ENCODE data around the gene LZTFL1. TPM values are rescaled to one million over a fixed set of nuclear protein-coding genes. Genes with fewer than 3 reads are reported as not detected.

LZTFL1 gene
- total and polyA plus RNA-seq, 2 donors (not counting 3 experiments of a cell fraction or from before 2014, with no cell fraction given) = 18.2 to 26.1 TPM

DNA sequence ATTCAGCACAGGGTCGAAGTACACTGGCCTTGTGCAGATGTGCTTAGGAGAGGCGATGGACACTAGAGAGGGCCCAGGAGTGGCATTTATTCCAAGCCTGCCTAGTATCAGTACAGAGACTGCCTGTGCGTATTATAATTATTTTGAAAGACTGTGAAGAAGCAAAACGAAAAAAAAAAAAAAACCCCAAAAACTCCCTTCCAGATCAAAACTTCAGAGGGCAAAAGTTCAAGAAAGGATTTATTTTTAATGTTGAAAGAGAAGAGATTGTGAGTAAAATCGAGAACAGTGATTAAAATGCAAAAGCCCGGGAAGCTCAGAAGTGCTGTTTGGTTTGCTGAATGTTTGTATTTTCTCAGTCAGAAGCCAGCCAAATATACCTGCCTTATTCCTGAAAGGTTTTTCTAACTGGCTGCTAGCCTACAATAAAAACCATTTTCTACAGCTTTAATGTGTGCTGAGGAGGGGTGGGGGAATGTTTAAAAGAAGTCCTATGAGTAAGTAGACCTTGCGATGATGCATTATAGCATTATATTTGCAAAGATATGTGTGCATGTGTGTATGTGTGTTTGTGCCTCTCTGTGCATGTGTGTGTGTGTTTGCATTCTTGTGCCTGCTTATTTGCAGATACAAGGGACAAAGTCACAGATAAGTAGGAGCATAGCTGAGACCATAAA lies 19.3 kb upstream of the LZTFL1 start:
- no peaks in the 10 kb centered on the region for H3K79me2 ChIP-seq (ENCODE audit: control insufficient read depth, insufficient read depth, low read length)
- H3K9ac ChIP-seq (replicated peaks; ENCODE audit: extremely low read depth, insufficient read depth, low read length) = no peak overlapping the region
- no peak overlapping the region for H3K4me3 ChIP-seq (replicated peaks in 1 of 3; ENCODE audit: insufficient read depth in 1 of 3, low read depth in 1 of 3, low read length in 3 of 3)
- peaks cover 6 to 23% of the 10 kb centered on the region in 2 experiments for H3K27me3 ChIP-seq (ENCODE audit: control insufficient read depth in 2 of 2, insufficient read depth in 2 of 2, low read length in 2 of 2)
- no peaks in the 10 kb centered on the region for H3K9me1 ChIP-seq (replicated peaks; ENCODE audit: control insufficient read depth, extremely low read depth, insufficient read depth, low read length)
- FAIRE-seq (no peak), DNase-seq (ENCODE audit: low read depth, low spot score) (no peak)
- dilution Hi-C loops (cut with MboI; ENCODE audit: extremely low pct_ligation_motif_present, low sequenced_read_pairs) (no loop called here), intact Hi-C loops (cut with micrococcal nuclease) (no loop called here)
- H3K4me2 ChIP-seq (ENCODE audit: insufficient read depth, low read length) = no peak overlapping the region
- H3K36me3 ChIP-seq (ENCODE audit: control insufficient read depth in 2 of 2, extremely low read depth in 1 of 2, insufficient read depth in 2 of 2, low read length in 2 of 2) = no peaks in the 10 kb centered on the region
- no TSS peak for BruUV-seq (replicated peaks)
- TF ChIP-seq JUN (IDR thresholded peaks at IDR 0.05; ENCODE audit: borderline replicate concordance, insufficient read depth, insufficient read length, low read depth) (no peak), POLR2AphosphoS5 (IDR thresholded peaks at IDR 0.05; ENCODE audit: insufficient read depth, low read depth, low read length) (no peak), EZH2 (IDR thresholded peaks at IDR 0.05; ENCODE audit: borderline replicate concordance, low read depth, low read length, severe bottlenecking) (no peak), POLR2A (IDR thresholded peaks at IDR 0.05; ENCODE audit: low read depth, low read length) (no peak), GATA2 (IDR thresholded peaks at IDR 0.05; ENCODE audit: insufficient read depth, insufficient read length, low read depth, low read length) (no peak), MAX (IDR thresholded peaks at IDR 0.05; ENCODE audit: insufficient read depth, insufficient read length) (no peak), CTCF (IDR thresholded peaks at IDR 0.05; ENCODE audit: extremely low read depth in 1 of 2, insufficient read depth in 1 of 2, low read depth in 1 of 2, low read length in 2 of 2) (no peak), MYC (IDR thresholded peaks at IDR 0.05; ENCODE audit: low read depth, low read length) (no peak), FOS (IDR thresholded peaks at IDR 0.05; ENCODE audit: borderline replicate concordance, insufficient read depth, low read length) (no peak)
- H3K27ac ChIP-seq (ENCODE audit: insufficient read depth, low read depth, low read length) = no peak overlapping the region
- no peaks in the 10 kb centered on the region for H3K9me3 ChIP-seq (replicated peaks; ENCODE audit: control insufficient read depth, insufficient read depth, low read length)
- CTCF ChIA-PET = interaction anchor here (0.7 kb wide), 1 partner anchor 1844 kb away, joined by 3 read pairs; no protein-coding TSS in a partner anchor
- H3K4me1 ChIP-seq (ENCODE audit: control insufficient read depth, extremely low read depth, insufficient read depth, low read length) = no peaks in the 10 kb centered on the region
- H2AFZ ChIP-seq (ENCODE audit: low read depth, low read length) = no peak overlapping the region
- H4K20me1 ChIP-seq (replicated peaks; ENCODE audit: control insufficient read depth, extremely low read depth, insufficient read depth, low read length) = no peaks in the 10 kb centered on the region
- POLR2A ChIA-PET = no interaction called here
